Esophagus squamous epithelium (tissue), 4 donors: ENCODE data around the gene TNFSF10.

Experiments used
- POLR2A ChIP-seq, 4 donors: fragments of 450-650 bp; IDR thresholded peaks; one replicate each; pipeline ENCODE4 v1.6.1; 2017; ENCODE audit warnings: antibody characterized with exemption in 4 of 4, mild to moderate bottlenecking in 4 of 4, moderate library complexity in 3 of 4
- TF ChIP-seq, protein P1 (sequence below), 6 experiments: fragments of 450-650 bp in 4 of 6; fragments of 200-600 bp in 2 of 6; sonication (generic) in 2 of 6; IDR thresholded peaks; one replicate each; pipeline ENCODE4 v1.5.1; 2016 to 2019; ENCODE audit warnings: antibody characterized with exemption in 6 of 6, mild to moderate bottlenecking in 4 of 6, moderate library complexity in 4 of 6

DNA sequence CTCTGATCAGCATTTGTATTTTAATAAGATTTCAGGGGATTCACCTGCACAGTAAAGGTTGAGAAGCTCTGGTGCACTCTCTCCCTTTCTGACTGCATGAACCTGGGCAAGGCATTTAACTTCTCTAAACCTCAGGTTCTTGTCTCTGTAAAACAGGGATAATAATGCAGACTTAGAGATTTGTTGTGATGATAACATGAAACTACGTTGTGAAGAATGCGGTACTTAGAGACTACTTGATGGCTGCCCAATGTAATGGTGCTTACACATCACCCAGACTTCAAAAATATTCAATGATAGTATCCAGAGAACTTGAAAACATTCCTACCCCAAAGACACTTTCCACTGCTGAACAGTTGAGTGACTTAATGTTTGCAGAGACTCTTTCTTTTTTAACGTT is 19.8 kb upstream of the TNFSF10 start:
- TF ChIP-seq, protein P1, sequence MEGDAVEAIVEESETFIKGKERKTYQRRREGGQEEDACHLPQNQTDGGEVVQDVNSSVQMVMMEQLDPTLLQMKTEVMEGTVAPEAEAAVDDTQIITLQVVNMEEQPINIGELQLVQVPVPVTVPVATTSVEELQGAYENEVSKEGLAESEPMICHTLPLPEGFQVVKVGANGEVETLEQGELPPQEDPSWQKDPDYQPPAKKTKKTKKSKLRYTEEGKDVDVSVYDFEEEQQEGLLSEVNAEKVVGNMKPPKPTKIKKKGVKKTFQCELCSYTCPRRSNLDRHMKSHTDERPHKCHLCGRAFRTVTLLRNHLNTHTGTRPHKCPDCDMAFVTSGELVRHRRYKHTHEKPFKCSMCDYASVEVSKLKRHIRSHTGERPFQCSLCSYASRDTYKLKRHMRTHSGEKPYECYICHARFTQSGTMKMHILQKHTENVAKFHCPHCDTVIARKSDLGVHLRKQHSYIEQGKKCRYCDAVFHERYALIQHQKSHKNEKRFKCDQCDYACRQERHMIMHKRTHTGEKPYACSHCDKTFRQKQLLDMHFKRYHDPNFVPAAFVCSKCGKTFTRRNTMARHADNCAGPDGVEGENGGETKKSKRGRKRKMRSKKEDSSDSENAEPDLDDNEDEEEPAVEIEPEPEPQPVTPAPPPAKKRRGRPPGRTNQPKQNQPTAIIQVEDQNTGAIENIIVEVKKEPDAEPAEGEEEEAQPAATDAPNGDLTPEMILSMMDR (IDR thresholded peaks at IDR 0.05) = no peak
- no peak for TF ChIP-seq POLR2A (IDR thresholded peaks at IDR 0.05)
